ENCODE results near the gene ATP2C2.

ATP2C2 gene

DNA sequence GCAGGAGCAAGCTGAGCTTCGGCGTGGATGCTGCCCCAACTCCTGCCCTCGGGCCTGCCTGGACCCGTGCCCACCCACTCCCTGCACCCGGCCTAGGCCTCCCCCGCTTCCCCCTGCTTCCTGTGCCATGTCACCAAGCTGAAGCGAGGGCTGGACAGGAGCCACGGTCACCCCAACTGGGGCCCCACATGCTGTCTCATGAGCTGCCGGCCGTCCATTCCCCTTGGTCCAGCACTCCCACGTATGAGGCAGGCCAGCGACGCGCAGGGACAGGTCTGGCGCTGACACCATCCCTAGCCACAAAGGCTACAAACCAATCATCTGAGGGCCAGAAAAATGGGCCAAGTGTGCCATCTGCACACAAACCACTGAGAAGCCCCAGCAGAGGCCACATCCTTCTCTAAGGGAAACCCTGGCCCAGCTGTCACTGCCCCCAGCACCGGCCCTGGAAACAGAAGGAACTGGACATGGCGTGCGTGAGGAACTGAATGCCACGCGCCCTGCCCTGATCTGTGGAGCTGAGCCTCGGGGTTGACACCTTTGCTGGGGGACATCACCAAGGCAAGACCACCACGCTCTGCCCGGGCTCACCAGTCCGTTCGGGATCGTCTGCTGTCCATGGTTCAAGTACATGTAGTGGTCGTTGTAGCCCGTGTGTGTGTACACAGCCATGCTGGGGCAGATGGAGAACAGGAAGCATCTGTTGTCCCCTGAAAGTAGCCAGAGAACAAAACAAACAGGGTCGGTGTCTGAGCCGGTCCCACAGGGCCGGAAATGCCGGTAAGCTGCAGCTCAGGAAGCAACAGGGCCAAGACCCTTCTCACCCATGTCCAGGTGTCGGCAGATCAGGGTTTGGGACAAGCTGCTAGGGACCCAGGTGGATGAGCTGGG is 113.9 kb downstream of the ATP2C2 start:
- intact Hi-C loops (cut with DNase I) = loop anchor here (5.0 to 10.0 kb wide), 2 partner anchors 75 to 397 kb away; no protein-coding TSS in a partner anchor
- DNase-seq = peak in 3 of 10 donors; percentile 46 to 82 (median 74)

GRCh38 chr16:84482951-84483881 is 114.9 kb downstream of the ATP2C2 start:
- intact Hi-C loops (cut with DNase I) = loop anchor here (5.0 to 10.0 kb wide), 2 partner anchors 76 to 398 kb away; no protein-coding TSS in a partner anchor
- DNase-seq = peak in 2 of 10 donors; percentile 57 to 62

DNA sequence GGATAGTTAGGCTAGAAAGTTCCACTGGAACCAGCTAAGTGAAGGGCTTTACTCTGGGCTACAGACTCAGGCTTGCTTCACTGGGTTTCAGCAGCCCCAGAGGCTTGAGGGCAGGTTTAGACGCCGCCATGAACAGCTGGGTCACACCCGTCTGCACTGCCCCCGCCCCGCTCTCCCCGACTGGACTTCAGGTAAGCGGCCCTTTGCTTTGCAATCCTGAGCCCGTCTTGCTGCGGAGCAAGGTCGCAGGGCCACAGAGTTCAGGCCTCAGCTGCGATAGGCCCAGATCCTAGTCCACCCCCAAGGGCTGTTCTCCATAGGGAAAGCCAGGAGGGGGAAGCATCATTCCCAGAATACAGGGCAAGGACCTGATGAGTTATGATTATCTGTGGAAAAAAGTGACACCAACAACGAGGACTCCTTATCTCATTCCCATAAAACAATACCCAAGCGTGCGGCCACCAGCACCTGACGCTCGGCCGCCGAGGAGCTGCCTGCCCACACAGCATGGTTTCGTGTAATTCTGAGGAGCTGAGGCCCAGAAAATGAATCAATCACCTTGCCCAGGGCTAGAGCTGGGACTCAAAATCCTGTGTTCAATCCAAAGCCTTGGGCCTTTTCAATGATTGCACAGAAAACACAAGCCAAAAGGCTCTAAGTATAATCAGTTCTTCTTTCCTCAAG is 115.7 kb downstream of the ATP2C2 start:
- peak in 2 of 10 donors; percentile 72 to 75 for DNase-seq

GRCh38 chr16:84484579-84485254 is 116.4 kb downstream of the ATP2C2 start:
- intact Hi-C loops (cut with DNase I) = loop anchor here (1.0 to 10.0 kb wide), 3 partner anchors 77 to 400 kb away; no protein-coding TSS in a partner anchor
- DNase-seq = peak; percentile 53 to 96 (median 82)

More for the DNA sequence above, 115.7 kb downstream of the ATP2C2 start:
- intact Hi-C loops (cut with DNase I) = loop anchor here (1.0 to 10.0 kb wide), 3 partner anchors 77 to 399 kb away; no protein-coding TSS in a partner anchor

- intact Hi-C loops (cut with DNase I) = loop anchor here (10.0 kb wide), 1 partner anchor 401 kb away; no protein-coding TSS in a partner anchor
- peak in 2 of 10 donors; percentile 52 to 64 for DNase-seq
Measured at GRCh38 chr16:84485255-84486010, 117.1 kb downstream of the ATP2C2 start.

DNA sequence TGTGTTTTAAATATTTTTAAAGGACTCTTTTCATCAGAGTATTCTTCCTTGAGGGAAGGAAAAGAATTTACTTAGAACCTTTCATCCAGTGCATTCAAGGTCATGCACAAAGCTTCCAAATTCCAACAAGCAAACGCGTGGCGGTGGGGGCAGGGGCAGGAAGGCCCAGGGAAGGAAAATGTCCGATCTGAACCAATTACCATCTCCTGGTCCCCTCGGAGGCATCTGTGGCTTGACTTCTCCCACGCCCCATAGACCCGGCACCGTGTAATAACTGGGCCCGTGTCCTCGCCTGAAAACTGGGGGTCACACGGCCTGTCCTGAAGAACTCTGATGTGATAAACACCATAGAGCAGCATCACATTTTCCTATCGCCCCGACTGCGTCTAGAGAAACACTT is 117.8 kb downstream of the ATP2C2 start:
- peak in 2 of 10 donors; percentile 55 to 80 for DNase-seq
- intact Hi-C loops (cut with DNase I) = loop anchor here (10.0 kb wide), 1 partner anchor 401 kb away; no protein-coding TSS in a partner anchor

DNA sequence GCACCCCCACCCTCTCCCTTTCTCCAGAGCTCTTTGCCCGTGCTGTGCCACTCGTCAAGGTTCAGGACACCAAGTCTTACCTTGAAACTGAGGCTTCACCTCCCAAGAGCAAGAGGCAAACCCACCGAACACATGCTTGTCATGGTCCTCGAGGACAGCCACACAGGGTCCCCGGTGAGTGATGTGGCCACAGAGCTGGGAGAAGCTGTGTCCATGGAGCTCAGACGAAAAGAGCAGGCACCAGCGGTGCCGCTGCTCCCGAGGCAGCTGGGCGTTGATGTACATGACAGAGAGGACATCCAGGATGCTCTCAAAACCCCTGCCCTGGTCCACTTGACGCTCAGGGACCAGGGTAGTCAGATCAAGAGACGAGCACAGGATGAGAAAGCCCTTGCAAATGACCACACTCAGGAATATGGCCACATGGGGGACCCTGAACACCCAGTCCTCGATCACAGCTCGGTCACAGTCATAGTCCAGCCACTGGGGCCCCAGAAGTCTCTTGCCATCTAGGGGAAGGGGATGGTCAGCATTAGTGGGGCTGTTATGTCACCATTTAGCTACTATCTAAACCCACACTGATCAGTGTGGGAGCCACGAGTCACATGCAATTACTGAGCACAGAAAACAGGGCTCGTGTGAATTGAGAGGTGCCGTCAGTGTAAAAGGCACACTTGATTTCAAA is 118.4 kb downstream of the ATP2C2 start:
- intact Hi-C loops (cut with DNase I) = loop anchor here (10.0 kb wide), 1 partner anchor 402 kb away; no protein-coding TSS in a partner anchor
- peak in 2 of 10 donors; percentile 45 to 72 for DNase-seq

DNA sequence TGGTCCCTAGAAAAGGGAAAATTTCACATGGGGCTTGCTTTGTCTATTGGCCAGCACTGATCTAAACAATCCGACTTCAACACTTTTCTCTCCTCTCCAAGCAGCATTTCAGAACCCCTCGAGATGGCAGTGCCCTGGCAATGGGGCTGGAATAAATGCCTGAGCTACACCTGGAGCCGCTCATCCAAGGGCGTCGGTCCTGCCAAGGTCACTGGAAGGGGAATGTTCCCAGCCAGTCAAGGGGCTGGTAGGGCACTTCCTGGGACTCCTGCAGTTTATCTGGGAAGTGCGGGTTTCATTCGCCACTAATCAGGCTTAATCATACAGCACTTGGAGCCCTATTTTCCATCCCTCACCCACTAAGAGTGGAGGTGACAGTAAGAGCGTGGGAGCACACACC is 119.0 kb downstream of the ATP2C2 start:
- peak in 2 of 10 donors; percentile 18 to 37 for DNase-seq
- intact Hi-C loops (cut with DNase I) = loop anchor here (10.0 kb wide), 1 partner anchor 403 kb away; no protein-coding TSS in a partner anchor

DNA sequence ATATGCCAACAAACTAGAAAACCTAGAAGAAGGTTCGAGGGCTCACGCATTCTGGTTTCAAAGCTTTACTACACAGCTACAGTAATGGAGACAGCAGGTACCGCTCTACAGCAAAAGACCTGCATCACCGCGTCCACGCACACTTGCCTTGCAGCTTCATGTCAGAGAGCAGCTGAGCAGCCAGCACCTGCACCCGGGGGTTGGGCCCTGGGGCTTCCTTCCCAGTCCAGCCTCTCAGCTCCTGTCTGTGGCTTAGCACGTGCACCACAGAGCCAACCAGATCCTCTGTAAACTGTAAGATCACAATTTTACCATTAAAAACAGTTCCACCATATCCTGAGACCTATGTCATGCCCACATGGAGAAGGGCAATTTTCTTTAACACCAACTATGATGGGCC is 120.8 kb downstream of the ATP2C2 start:
- DNase-seq = peak in 2 of 10 donors; percentile 64 to 84
- intact Hi-C loops (cut with DNase I) = loop anchor here (10.0 kb wide), 1 partner anchor 404 kb away; no protein-coding TSS in a partner anchor

DNA sequence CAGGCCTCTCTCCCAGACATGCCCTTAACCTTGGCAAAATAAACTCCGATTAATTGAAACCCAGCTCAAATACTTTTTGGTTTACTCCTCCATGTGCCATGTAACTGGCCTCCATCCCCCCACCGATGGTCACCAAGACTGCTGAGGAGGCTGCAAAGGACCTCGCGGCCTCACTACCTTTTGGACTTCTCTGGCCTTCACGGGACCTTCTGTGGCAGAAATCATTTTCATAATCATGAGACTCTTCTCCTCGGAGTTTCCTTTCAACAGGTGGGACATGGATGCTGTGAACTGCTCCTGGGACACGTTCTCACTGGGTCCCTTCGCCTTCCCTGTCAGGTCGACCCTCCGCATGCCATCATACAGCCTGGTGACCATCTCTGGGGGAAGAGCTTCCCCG is 127.2 kb downstream of the ATP2C2 start:
- DNase-seq = peak in 1 of 10 donors; percentile 51
- intact Hi-C loops (cut with DNase I) = no loop called here

- peak in 2 of 10 donors; percentile 53 to 60 for DNase-seq
- intact Hi-C loops (cut with DNase I) = no loop called here
Measured at GRCh38 chr16:84496991-84497390, 128.7 kb downstream of the ATP2C2 start.

DNA sequence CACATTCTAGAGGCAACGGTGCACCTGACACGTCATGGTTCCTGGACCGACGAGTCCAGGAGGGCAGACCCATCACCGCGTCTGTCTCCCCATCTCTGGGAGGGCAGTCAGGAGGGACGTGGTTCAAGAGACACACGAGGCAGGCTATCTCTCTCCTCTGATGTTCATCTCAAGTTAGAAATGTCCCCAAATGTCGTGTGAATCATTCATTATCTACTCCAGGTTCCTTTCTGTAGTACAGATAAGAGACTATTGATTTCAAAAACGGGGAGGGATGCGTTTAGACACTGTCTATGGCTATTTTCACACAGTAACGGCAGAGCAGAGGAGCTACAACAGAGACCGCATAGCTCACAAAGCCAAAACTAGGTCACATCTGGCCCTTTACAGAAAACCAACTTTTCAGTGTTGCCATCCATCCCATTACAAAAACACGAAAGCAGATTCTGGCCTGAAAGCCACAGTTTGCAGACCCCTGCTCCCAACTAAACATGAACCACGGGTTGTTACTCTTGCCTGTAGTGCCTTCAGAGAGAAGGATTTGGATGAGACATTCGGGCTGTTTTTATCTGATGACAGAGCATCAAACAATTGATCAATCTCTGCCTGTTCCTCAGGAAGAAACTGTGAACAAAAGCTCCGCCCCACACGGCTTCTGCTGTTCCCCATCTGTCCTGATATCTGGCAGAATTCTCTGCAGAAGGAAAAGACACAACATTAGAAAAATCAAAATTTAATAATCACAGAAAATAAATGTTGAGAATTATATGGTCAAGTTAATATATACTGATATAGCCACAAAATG is 129.3 kb downstream of the ATP2C2 start:
- intact Hi-C loops (cut with DNase I) = no loop called here
- peak in 2 of 10 donors; percentile 43 to 57 for DNase-seq

- intact Hi-C loops (cut with DNase I) = no loop called here
- DNase-seq = peak in 1 of 10 donors; percentile 33
Measured at GRCh38 chr16:84498223-84498610, 129.9 kb downstream of the ATP2C2 start.

GRCh38 chr16:84498859-84499620 is 130.7 kb downstream of the ATP2C2 start:
- intact Hi-C loops (cut with DNase I) = no loop called here
- DNase-seq = peak in 2 of 10 donors; percentile 55 to 62

- intact Hi-C loops (cut with DNase I) = no loop called here
- peak in 1 of 10 donors; percentile 12 for DNase-seq
Measured at GRCh38 chr16:84499638-84500037, 131.3 kb downstream of the ATP2C2 start.

- intact Hi-C loops (cut with DNase I) = no loop called here
Measured at GRCh38 chr16:84500531-84500930, 132.2 kb downstream of the ATP2C2 start.

More at GRCh38 chr16:84500531-84500930, 132.2 kb downstream of the ATP2C2 start:
- peak in 2 of 10 donors; percentile 21 to 44 for DNase-seq
